NCI-H1930 (cell line): Measurements from ENCODE around the gene ROPN1L.
"Not testable (repeated sequence)": the region's sequence is repeated elsewhere in the genome, so short reads cannot be mapped to it uniquely, and the experiment has no call there.

Source experiments
- DNase-seq, 2 experiments: peaks; one replicate each; lab custom pipeline; 2025; lab: John Stamatoyannopoulos, UW

ROPN1L gene

DNA sequence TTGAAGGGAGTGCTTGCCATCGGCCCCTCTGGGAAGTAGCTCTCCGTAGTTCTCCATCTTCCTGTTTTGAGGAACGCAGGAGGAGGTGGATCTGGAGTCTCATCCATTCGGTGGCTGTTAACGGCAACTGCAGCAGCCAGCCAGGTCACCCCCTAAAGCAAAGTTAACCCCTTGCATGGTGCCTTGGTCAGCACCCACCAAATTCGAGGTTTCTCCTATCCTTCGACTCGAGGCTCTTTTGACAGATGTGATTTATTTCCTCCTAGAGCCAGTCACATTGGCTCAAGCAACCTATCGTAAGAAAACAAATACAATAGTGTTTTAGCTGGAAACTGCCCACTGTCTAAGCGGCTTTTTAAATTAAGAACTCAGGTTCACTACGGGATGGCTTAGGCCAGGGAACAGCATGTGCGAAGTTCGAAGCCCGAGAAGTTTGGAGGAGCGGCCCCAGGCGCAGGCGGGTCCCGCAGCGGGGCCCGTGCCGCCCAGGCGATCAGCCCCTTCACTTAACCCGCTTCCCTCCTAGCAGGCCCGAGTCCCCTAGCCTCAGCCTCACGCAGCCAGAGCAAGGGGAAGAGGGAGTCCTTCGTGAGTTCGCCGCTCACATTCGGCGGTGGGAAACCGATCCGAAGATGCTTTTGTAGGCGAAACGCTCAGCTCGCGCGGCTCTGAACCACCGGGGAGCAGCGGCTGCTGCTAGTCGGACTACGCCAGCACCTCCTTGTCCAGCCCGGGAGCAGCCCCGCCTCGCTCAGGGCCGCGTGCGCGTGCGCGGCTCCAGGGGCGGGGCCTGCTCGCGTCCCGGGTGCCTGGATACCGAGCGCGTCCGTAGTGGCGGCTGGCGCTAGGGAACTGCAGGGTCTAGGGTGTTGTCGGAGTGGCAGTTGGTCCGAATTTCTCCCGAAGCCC is at the start of gene ROPN1L:
Gene ROPN1L, plus strand, starts transcription at position 797 of the 909 bp plus-strand sequence. CDS start 289 bp downstream, outside the sequence.
- DNase-seq: peak; percentile 78 to 91

DNA sequence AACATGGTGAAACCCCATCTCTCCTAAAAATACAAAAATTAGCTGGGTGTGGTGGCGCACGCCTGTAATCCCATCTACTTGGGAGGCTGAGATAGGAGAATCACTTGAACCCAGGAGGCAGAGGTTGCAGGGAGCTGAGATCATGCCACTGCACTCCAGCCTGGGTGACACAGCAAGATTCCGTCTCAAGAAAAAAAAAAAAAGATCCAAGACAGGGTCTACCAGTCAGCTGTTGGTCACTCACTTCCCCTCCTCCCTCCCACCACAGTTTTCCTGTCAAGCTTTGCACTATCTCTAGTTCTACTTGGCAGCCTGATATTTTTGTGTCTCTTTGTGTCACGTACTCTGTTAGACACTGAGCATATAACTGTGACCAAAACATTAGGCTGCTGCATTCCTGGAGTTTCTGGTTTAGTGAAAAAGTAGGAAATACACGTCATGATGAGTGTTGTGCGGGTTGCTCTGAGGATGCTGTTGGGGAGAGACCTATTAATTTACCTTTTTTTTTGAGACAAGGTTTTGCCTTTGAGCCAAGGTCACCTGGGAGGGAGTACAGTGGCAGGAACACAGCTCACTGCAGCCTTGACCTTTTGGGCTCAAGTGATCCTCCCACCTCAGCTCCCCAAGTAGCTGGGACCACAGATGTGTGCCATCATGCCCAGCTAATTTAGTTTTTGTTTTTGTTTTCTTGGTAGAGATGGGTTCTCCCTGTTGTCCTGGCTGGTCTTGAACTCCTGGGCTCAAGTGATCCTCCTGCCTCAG is 48.9 kb upstream of the ROPN1L start:
- DNase-seq: not testable (repeated sequence)

DNA sequence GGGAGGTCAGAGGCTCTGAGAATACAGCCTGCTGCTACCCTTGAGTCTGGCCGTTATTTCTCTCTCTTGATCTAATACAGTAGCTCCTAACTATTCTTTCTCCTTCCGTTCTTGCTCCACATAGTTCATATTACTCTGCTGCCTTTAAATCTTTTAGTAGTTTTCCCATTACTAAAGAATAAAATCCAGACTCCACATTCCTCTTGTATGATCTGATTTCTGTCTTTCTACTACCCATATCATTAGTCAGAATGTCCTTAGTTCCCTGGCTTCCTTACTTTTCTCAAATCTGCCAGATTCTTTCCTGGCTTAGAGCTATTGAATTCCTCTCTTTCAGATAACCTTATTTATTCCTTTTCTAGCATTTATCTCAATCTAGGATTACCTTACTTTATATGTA is 48.2 kb upstream of the ROPN1L start:
- no peak for DNase-seq

DNA sequence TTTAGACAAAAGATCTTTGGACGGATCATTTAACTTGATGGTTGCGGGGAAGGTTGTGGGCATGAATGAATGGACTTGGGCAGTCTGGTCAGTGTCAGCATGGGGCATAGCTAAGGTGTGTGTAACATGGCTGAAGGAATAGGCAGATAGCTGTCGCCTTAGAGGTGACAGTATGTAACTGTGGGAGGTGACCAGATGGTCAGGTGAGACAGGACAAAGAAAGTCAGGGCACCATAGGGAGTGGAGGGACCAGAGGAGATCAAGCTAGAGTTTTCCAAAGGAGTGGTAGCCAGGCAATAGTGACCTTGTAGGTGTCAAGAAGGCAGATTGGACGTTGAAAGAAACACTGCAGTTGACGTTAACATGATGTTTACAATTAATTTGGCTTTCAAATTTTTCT is 45.1 kb upstream of the ROPN1L start:
- DNase-seq: no peak

DNA sequence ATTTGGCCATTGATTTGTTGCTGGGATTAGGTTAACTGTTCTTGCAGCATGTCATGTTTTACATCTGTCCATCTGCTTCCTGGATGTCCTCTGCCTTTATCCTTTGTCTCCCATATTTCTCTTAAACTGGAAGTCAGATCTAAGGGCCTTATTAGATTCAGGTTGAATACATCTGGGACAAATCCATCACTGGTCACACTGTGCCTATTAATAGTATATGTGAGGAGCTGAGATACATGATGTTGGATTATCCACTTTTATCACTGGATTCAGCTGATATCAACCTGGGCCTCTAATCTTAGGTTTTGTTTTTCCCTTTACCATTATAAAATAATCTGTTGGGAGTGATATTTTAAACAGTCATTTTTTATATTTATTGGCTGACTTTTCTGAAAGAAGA is 41.8 kb upstream of the ROPN1L start:
- no peak for DNase-seq

DNA sequence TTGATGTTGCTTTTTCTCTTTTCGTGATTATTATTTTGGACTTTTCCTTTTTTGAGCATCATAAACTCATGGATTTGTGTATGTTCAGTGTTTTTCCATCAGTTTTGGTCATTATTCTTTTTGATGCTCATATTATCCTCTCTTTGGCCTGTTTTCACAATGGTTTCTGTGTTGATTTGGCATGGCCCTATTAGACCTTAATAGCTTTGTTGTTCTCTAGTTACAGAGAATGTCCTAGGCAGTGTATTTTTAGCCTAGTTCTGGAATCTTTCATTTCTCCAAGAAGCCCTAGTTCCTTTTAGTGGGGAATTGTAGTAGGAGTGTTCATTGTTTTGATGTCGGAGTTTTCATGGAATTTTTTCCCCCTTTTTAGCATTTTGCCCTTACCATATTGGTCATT is 41.3 kb upstream of the ROPN1L start:
- DNase-seq: no peak

DNA sequence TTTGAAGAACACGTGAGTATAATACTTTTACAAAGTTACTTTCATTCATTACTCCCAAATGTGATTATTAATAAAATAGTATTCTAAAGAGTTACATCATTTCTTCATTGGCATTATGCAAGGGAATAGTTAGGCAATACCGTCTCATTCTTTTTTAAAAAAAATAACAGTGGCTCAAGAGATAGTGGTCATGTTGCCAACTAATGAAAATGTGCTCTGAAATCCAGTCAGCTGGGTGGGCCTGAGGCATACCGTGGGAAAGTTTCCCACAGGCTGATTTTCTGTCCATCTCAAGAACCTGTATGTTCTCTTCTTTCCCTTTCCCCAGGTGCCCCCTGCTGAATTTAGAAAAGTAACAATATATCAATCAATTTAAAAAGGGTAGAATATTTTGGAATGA is 40.8 kb upstream of the ROPN1L start:
- DNase-seq: no peak

DNA sequence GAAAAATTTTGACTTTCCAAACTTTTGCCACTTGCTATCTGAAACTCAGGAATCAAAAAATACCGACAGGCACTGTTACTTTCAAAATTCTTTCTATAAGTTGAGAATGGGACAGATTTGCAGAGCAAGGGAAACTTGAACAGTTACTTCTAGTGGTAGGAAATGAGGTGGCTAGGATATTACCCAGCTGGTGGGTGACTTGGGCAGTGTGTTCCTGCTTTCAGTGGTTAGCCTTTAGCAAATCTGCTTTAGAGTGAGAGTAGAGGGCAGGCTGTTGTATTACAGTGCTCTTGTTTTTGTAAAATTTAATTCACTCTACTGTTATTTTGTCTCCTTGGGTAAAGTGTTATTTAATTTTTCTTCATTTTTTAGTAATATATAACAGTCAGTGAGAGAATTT is 40.2 kb upstream of the ROPN1L start:
- no peak for DNase-seq

DNA sequence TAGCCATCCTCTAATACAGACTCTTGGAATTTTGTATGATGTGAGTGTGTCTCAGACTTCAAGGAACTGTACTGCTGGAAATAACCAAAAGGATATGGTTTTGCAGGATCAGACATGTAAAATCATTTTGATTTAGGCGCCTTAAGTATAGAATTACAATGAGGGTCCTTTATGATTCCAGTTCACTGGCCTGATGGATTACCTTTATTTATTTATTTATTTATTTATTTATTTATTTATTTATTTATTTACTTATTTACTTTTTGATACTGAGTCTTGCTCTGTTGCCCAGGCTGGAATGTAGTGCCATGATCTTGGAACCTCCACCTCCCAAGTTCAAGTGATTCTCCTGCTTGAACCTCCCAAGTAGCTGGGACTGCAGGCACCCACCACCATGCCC is 37.9 kb upstream of the ROPN1L start:
- DNase-seq: no peak

DNA sequence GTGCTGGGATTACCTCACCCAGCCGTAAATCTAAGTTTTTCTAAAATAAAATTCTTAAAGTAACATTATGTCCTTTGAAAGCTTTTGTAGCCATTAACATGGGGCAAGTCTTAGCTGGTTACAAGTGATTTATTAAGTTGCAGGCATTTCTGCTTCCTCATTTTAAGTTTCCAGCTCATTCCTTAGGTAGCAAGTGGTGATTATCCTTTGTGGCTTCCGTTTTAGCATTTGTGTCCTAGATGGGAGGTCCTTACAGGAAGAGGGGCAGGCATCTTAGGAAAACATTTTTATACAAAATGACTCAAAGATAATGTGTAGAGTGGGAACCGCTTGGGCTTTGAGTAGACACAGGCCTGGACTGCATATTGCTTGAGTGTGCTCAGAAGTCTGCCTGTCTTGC is 35.0 kb upstream of the ROPN1L start:
- DNase-seq: no peak

DNA sequence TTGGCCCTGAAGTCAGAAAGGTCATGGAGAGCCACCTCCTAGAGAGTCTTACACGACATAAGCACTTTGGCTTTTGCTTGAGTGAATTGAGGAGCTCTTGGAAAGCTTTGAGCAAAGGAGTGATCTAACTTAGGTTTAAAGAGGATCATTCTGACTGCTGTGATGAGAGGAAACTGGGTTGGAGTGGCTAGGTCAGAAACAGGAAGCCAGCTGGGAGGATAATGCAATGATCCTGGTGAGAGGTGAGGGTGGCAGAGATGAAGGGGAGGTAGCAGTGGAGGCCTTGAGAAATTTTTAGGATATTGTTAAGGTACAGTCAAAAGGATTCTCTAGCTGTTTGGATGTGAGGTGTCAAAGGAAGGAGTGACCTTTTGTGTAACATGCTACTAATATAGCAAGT is 32.2 kb upstream of the ROPN1L start:
- no peak for DNase-seq

DNA sequence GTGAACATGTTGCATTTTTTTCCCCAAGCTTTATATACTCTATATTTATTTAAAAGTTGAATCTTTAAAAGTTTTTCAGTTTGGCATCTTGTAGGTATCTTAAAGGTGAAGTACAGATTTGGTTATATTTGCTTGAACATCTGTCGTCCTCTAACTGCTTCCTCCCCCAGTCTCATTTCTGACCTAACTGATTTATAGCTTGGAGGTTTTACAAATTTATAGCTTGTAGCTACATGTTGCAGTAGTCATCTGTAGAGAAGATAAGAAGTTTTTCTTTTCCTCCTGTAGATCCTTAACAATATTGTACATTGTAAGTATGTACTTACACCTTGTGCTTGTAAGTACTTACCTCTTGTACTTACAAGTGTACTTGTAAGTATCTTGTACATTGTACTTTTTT is 31.0 kb upstream of the ROPN1L start:
- DNase-seq: no peak

DNA sequence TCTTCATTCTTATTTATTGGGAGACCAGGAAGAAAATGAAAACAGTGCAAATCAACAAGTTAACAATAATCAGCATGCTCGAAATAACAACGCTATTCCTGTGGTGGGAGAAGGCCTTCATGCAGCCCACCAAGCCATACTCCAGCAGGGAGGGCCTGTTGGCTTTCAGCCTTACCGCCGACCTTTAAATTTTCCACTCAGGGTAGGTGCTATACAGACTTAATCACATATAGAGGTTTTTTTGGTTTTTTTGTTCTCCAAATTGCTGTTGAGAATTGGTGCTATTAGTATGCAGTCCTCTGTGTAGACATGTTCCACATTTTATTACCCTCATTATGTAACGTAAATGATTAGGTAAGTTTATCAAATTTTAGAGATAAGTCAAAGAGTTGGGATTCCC is 30.3 kb upstream of the ROPN1L start:
- no peak for DNase-seq

DNA sequence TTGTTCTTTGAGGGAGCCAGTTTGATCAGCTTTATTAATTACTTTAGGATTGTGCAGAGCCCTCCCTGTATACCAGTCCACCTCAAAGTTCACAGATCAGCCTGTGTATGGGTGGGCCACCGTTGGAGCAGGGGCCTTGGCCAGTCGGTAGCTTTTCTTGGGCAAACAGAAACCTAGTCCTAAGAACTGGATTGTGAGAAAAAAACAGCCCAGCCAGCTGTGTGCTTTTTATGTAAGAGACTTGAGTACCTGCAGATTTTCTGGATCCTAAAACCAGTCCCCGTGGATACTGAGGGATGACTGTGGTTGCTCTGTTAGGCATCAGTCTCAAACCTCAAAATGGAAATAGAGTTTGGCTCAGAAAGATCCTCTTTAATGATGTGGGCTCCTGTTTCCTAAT is 24.8 kb upstream of the ROPN1L start:
- no peak for DNase-seq

DNA sequence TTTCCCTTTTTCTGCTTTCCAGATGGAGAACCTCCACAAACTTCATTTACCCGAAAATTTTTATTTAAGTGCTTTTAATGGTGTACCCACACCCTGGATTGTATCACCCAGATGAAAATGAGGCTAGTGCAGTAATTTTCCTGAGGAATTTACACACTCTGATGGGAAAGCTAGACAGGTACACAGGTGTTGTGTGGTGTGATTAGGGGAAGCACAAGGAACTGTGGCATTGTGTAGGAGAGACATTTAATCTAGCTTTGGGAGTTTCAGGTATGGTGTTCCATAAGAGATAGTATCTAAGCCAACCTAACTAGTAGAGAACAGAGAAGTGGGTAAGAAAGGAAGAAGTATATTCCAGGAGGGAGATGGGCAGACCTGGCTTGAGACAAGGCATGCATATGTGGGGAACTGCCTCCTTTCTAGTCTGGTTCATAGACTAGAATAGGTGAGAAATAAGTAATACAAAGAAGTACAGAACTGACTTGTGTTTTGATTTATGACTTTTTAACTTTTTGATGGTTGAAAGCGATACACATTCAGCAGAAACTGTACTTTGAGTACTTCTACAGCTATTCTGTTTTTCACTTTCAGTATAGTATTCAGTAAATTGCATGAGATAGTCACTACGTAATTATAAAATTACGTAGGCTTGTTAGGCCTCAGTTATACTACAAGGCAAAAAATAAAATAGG is 22.9 kb upstream of the ROPN1L start:
- no peak for DNase-seq

DNA sequence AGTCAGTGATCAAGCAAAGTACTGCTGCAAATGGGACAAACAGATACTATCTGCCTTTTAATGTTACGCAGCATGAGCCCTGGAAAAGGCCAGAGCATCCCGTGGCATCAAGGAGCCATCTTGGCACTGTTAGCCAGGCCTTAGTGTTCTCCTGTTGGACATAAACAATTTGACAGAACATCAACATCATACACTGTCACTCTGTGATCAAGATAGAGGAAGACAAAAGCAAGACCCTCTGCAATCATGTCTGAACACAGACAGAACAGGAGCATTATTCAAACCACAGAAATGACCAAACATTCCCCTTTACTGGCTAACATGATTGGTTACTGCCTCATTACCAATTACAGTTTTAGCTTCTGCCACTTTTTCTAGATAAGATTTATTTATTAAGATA is 21.2 kb upstream of the ROPN1L start:
- DNase-seq: no peak

DNA sequence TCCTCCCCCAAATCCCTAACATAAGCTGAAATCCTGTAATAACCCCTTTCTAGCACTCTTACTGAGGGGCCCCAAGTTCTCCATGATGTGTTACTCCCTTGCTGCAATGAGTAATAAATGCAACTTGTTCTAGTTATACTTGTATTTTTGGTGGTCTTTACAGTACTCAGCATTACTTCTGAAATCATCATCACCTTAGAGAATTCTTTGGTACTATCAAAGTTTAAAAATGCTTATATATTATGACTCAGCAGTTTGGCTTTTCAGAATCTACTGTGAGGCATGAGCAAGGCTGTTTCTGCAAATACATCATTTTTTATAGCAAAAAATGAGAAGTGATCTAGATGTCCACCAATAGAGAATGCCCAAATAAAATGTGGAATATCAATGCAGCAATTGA is 20.7 kb upstream of the ROPN1L start:
- no peak for DNase-seq

DNA sequence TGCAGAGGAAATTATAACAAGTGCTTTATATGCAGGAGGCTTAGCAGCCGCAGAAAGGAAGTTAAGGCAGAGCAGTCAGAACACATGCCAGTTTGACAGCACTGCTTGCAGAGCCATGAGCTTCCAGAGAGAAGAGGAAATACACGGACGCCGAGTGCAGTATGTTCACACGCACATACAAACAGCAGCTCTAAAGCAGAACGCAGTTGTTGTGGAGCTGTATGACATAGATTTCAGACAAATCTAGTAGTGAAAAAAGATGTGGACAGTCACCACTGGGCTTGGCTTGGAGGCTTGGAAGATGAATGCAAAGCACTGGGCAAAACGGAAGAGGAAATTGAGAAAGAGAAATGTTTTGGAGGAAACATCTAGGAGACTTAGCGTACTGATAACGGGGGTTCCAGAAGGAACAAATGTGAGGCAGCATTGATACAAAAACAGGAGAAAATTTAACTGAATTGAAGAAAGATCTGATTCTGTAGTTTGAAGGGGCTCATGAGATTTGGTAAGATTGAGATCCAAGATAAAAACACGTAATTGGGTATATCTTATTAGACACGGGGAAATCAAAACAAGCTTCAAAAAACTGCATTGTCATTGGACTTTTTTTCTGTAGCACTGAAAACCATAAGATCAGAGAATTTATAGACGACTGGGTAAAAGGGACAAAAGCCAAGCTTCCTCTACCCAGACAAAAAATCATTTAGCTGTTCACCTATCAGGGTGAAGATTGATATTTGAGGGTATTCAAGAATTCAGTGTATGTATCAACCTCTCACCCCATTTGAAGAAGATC is 19.6 kb upstream of the ROPN1L start:
- DNase-seq: no peak

DNA sequence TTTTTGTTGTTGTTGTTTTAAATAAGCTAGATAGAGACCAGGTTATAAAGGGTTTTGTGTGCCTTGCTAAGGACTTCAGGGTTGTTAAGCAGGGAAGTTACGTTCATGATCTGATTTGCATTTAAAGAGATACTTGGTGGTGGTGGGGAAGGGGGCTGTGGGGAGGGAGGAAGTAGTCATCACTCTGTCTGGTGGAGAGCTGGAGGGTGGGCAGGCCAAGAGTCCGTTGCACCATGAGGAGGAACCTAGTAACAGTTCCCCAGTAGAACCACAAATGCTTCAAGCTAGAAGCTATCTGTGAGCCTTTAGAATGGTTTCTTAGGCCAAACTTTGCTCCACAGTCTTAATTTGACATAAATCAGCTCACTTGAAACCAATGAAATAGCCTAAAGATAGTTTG is 18.7 kb upstream of the ROPN1L start:
- DNase-seq: no peak

DNA sequence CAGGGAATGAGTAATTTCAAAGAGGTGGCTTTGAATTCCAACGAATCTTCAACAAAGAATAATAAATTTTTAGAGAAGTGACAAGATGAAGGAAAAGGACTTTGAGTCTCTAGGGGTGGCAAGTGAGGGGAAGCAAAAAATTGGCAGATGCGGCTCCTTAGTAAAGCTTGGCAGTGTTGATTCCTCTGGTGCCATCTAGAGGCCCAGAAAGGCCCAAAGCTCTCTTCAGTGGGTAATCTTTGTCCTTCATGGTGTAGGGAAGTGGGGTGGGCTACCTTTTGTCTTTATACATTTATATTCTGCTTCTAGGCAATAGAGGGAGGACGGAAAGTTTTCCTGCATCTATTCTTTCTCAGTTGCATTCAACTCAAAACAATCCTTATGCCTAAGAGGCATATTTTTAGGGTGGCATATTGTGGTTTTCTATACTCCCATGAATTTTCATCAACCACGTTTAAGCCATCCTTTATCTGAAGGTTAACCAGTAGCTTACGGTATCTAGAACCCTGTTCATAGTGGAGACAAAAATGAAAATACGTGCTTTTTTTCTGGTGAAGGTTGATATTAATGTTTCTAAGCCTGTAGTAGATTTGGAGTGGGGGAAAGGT is 17.5 kb upstream of the ROPN1L start:
- DNase-seq: peak; percentile 18 to 25

DNA sequence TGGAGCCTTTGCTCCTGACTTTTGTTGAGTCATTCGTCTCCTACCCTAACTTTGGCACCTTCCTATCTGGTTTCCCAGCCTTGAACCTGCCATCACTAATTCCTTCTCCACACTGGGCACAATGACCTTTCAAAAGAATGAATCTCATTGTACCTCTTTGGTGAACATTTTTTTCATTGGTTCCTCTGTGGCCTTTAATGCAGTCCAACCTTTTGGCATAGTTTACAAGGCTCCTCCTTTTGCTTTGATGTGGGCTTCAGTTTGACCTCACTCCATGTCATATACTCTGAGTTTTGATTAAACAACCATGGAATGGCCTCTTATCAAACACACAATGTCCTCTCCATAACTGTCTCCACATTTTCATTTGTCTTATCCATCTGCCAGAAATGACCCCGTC is 14.5 kb upstream of the ROPN1L start:
- no peak for DNase-seq
